H1 (cell line): ENCODE data around the gene MEF2C. TPM values are rescaled to one million over a fixed set of nuclear protein-coding genes. Genes with fewer than 3 reads are reported as not detected.

ENCODE experiments used
- CTCF ChIA-PET: fragments of 300-600 bp; sonication (Branson Sonifier 250); formaldehyde crosslinking; loops from one replicate; lab custom pipeline; 2021; ENCODE audit not compliant: partially characterized antibody; lab: Charles Lee
- POLR2A ChIA-PET: fragments of 300-600 bp; sonication (Branson Sonifier 250); formaldehyde crosslinking; loops from one replicate; lab custom pipeline; 2021; ENCODE audit warnings: inconsistent platforms; ENCODE audit not compliant: partially characterized antibody; lab: Charles Lee
- DNase-seq, 2 experiments: peaks; one replicate each; pipeline versions ENCODE4 v3.0.0 to v3.0.0-alpha.2; 2010 to 2022; ENCODE audit warnings: low spot score in 2 of 2, low read depth in 1 of 2, mixed read lengths in 1 of 2
- FAIRE-seq: peaks from 2 replicates; lab custom pipeline; 2011; peaks lifted over from hg19 to GRCh38; lab: Jason Lieb, UNC
- H2AFZ ChIP-seq: 2 replicates; pipeline ENCODE4 v1.8.1; 2012; ENCODE audit warnings: low read length, inconsistent platforms
- H2AK5ac ChIP-seq: 2 replicates; pipeline ENCODE4 v1.6.1; 2013; ENCODE audit warnings: low read depth, low read length
- H2BK120ac ChIP-seq: replicated peaks from 2 replicates; pipeline ENCODE3; 2013; ENCODE audit warnings: low read depth, low read length, inconsistent platforms
- H2BK12ac ChIP-seq: 2 replicates; pipeline ENCODE4 v1.6.1; 2013; ENCODE audit warnings: low read depth, low read length
- H2BK15ac ChIP-seq: 2 replicates; pipeline ENCODE4 v1.6.1; 2013; ENCODE audit warnings: low read length
- H2BK20ac ChIP-seq: 2 replicates; pipeline ENCODE4 v1.6.1; 2013; ENCODE audit warnings: low read length
- H2BK5ac ChIP-seq: 2 replicates; pipeline ENCODE4 v1.6.1; 2013; ENCODE audit warnings: low read depth, low read length
- H3K14ac ChIP-seq: 2 replicates; pipeline ENCODE4 v1.6.1; 2013; ENCODE audit warnings: inconsistent platforms; ENCODE audit not compliant: insufficient read length
- H3K18ac ChIP-seq: 2 replicates; pipeline ENCODE4 v1.6.1; 2013; ENCODE audit warnings: low read length; ENCODE audit errors: extremely low read depth
- H3K23ac ChIP-seq: 2 replicates; pipeline ENCODE4 v1.6.1; 2013; ENCODE audit warnings: inconsistent platforms; ENCODE audit not compliant: insufficient read length
- H3K23me2 ChIP-seq: 2 replicates; pipeline ENCODE4 v1.6.1; 2013; ENCODE audit warnings: low read depth, low read length
- H3K27ac ChIP-seq: 2 replicates; pipeline ENCODE4 v1.6.1; 2011; ENCODE audit warnings: low read depth, low read length, inconsistent platforms
- H3K27me3 ChIP-seq, 4 experiments: replicated peaks in 1 of 4; 1 replicate in 1 of 4; 2 replicates in 3 of 4; pipeline versions ENCODE4 v1.6.1 to v1.8.1; 2011 to 2013; ENCODE audit warnings: low read length in 3 of 4, mild to moderate bottlenecking in 3 of 4, inconsistent platforms in 2 of 4, mixed read lengths in 2 of 4, moderate library complexity in 1 of 4; ENCODE audit not compliant: control insufficient read depth in 3 of 4, insufficient read depth in 3 of 4; ENCODE audit errors: extremely low read depth in 1 of 4
- H3K36me3 ChIP-seq, 4 experiments: 2 replicates each; pipeline versions ENCODE4 v1.6.1 to v1.8.1; 2011 to 2013; ENCODE audit warnings: mild to moderate bottlenecking in 4 of 4, low read length in 3 of 4, moderate library complexity in 2 of 4, control low read depth in 1 of 4, inconsistent platforms in 1 of 4; ENCODE audit not compliant: insufficient read depth in 4 of 4, control insufficient read depth in 2 of 4
- H3K4ac ChIP-seq: replicated peaks from 2 replicates; pipeline ENCODE3; 2013; ENCODE audit warnings: low read length, low read depth, mixed read lengths, inconsistent platforms; ENCODE audit not compliant: insufficient read length
- H3K4me1 ChIP-seq, 4 experiments: replicated peaks in 1 of 4; 1 replicate in 1 of 4; 2 replicates in 3 of 4; pipeline versions ENCODE4 v1.6.1 to v1.8.1; 2011 to 2013; ENCODE audit warnings: low read length in 3 of 4, inconsistent platforms in 2 of 4, mixed read lengths in 1 of 4; ENCODE audit not compliant: insufficient read depth in 4 of 4, control insufficient read depth in 3 of 4
- H3K4me2 ChIP-seq, 2 experiments: 2 replicates each; pipeline versions ENCODE4 v1.6.1 to v1.8.1; 2011 to 2013; ENCODE audit warnings: low read depth in 2 of 2, low read length in 2 of 2, control low read depth in 1 of 2, inconsistent platforms in 1 of 2, mild to moderate bottlenecking in 1 of 2; ENCODE audit not compliant: insufficient read depth in 1 of 2
- H3K4me3 ChIP-seq, 4 experiments: fragments of 200-600, 300-600 bp in 1 of 4; sonication (generic), shearing (Covaris generic), sonication (Bioruptor Twin) in 1 of 4; 2 replicates each; pipeline versions ENCODE4 v1.5.1 to v1.8.1; 2011 to 2016; ENCODE audit warnings: low read length in 4 of 4, low read depth in 3 of 4, control low read depth in 2 of 4, inconsistent platforms in 2 of 4, mild to moderate bottlenecking in 2 of 4, mixed read lengths in 1 of 4, moderate library complexity in 1 of 4; ENCODE audit not compliant: insufficient read depth in 2 of 4; ENCODE audit errors: extremely low read depth in 1 of 4
- H3K56ac ChIP-seq: replicated peaks from 2 replicates; pipeline ENCODE3; 2013; ENCODE audit warnings: low read depth, mild to moderate bottlenecking, mixed read lengths, low read length, inconsistent platforms; ENCODE audit not compliant: insufficient read length
- H3K79me1 ChIP-seq: 2 replicates; pipeline ENCODE4 v1.6.1; 2013; ENCODE audit warnings: low read depth, low read length, control low read depth
- H3K79me2 ChIP-seq, 2 experiments: 2 replicates each; pipeline versions ENCODE4 v1.6.1 to v1.8.1; 2012 to 2013; ENCODE audit warnings: low read length in 2 of 2, mild to moderate bottlenecking in 2 of 2, inconsistent platforms in 1 of 2; ENCODE audit not compliant: insufficient read depth in 2 of 2, control insufficient read depth in 1 of 2
- H3K9ac ChIP-seq, 4 experiments: replicated peaks in 1 of 4; 1 replicate in 1 of 4; 2 replicates in 3 of 4; pipeline versions ENCODE4 v1.6.1 to v1.8.1; 2011 to 2013; ENCODE audit warnings: low read depth in 3 of 4, low read length in 3 of 4, control low read depth in 2 of 4, mild to moderate bottlenecking in 2 of 4, moderate library complexity in 2 of 4, inconsistent platforms in 1 of 4; ENCODE audit errors: extremely low read depth in 1 of 4
- H3K9me3 ChIP-seq, 2 experiments: 2 replicates each; pipeline versions ENCODE4 v1.6.1 to v1.8.1; 2012 to 2013; ENCODE audit warnings: mild to moderate bottlenecking in 2 of 2, moderate library complexity in 2 of 2, control low read depth in 1 of 2, inconsistent platforms in 1 of 2, low read depth in 1 of 2, low read length in 1 of 2, mixed read lengths in 1 of 2; ENCODE audit not compliant: insufficient read depth in 2 of 2
- H4K20me1 ChIP-seq, 2 experiments: replicated peaks in 1 of 2; 2 replicates each; pipeline versions ENCODE3 to v1.8.1; 2011 to 2013; ENCODE audit warnings: inconsistent platforms in 2 of 2, low read length in 2 of 2, mild to moderate bottlenecking in 1 of 2; ENCODE audit not compliant: insufficient read depth in 2 of 2, control insufficient read depth in 1 of 2
- H4K5ac ChIP-seq: 2 replicates; pipeline ENCODE4 v1.6.1; 2013; ENCODE audit warnings: low read length, low read depth, mixed read lengths, inconsistent platforms; ENCODE audit not compliant: insufficient read length
- H4K8ac ChIP-seq: 2 replicates; pipeline ENCODE4 v1.8.0; 2013; ENCODE audit warnings: mild to moderate bottlenecking, moderate library complexity, low read length, inconsistent platforms; ENCODE audit not compliant: insufficient read depth; ENCODE audit errors: extremely low read depth
- H4K91ac ChIP-seq: replicated peaks from 2 replicates; pipeline ENCODE3; 2013; ENCODE audit warnings: low read length, mixed read lengths, inconsistent platforms; ENCODE audit not compliant: insufficient read length
- BRCA1 ChIP-seq: IDR thresholded peaks from 2 replicates; pipeline ENCODE4 v1.6.1; 2012; ENCODE audit warnings: low read depth, low read length, improper control_type of control experiment
- HDAC2 ChIP-seq, 2 experiments: fragments of 300-600 bp in 1 of 2; sonication (generic) in 1 of 2; IDR thresholded peaks; 2 replicates each; pipeline ENCODE4 v1.6.1; 2011 to 2012; ENCODE audit warnings: low read depth in 2 of 2, low read length in 2 of 2, mild to moderate bottlenecking in 2 of 2, moderate library complexity in 2 of 2, borderline replicate concordance in 1 of 2, inconsistent platforms in 1 of 2
- MAFK ChIP-seq: IDR thresholded peaks from 2 replicates; pipeline ENCODE4 v1.6.1; 2012; ENCODE audit warnings: low read depth, mild to moderate bottlenecking, improper control_type of control experiment, low read length
- SIRT6 ChIP-seq: IDR thresholded peaks from one replicate; pipeline ENCODE4 v1.7.1; 2012; ENCODE audit warnings: low read length, inconsistent platforms
- polyA plus RNA-seq, 7 experiments: library from polyadenylated mRNA; depleted of rRNA in 3 of 7; stranded (reverse) in 5 of 7; unstranded in 2 of 7; fragments of >200 nt in 5 of 7; fragments of 200-250 nt in 2 of 7; gene quantifications; 1 replicate in 5 of 7; 2 replicates in 1 of 7; 4 replicates in 1 of 7; pipeline versions ENCODE4 v1.2.1 to v1.2.3, GENCODE V29; 2011 to 2013; ENCODE audit warnings: missing spikeins in 2 of 7, mixed read lengths in 2 of 7
- total RNA-seq: library from RNA; stranded (reverse); fragmentation: NEBNext Ultra II Directional; extraction: Animal tissue kit (Norgen Biotek cat#: 25700); gene quantifications from 2 replicates; pipeline ENCODE4 v1.2.1, GENCODE V29; 2021

The MEF2C gene
- total and polyA plus RNA-seq, 2 of the 8 experiments (the other 6 are each of a cell fraction or from before 2014, with no cell fraction given), result 0.59 to 0.99 TPM

DNA sequence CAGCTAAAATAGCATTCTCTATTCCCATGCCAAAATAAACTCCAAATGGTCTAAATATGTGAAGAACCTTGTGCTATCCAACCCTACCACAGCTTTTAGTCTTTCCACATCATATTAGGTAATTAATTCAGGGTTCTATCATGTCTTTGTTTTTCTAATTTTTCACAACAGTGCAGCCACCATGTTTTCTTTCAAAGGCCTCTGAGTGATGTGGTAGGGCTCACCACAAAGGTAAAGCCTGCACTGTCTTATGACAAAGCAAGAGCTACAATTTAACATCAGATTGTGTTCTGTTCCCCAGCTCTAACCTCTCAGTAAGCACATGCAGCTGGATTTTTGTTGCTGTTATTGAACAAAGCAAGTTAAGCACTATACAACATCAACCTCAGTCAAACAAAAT, 52.4 kb downstream of the MEF2C start:
- Histone ChIP-seq H3K4me2 (no peak overlapping the region), H2BK120ac (no peak overlapping the region), H3K23me2 (no peaks in the 10 kb centered on the region), H2BK5ac (no peak overlapping the region), H3K4me1 (peaks cover 0 to 5% (median 5%) of the 10 kb centered on the region in 4 experiments; a peak in 5 of 7 replicates), H4K91ac (no peak overlapping the region), H2AFZ (0 out of 2 replicates have a peak overlapping the region, but pooled peaks have one; percentile 31), H3K79me2 (no peaks in the 10 kb centered on the region), H3K23ac (no peak overlapping the region), H3K27ac (no peak overlapping the region), H2AK5ac (no peak overlapping the region), H4K8ac (no peak overlapping the region), H3K9ac (no peak overlapping the region), H4K5ac (no peak overlapping the region), H3K14ac (no peak overlapping the region), H3K36me3 (no peaks in the 10 kb centered on the region), H3K4me3 (no peak overlapping the region), H3K18ac (no peak overlapping the region), H3K4ac (no peak overlapping the region), H2BK12ac (no peak overlapping the region), H2BK20ac (no peak overlapping the region), H4K20me1 (no peaks in the 10 kb centered on the region), H2BK15ac (no peak overlapping the region), H3K27me3 (no peaks in the 10 kb centered on the region), H3K79me1 (no peaks in the 10 kb centered on the region), H3K56ac (no peak overlapping the region), H3K9me3 (no peaks in the 10 kb centered on the region)
- CTCF ChIA-PET, result interaction anchor here (1.1 to 3.2 kb wide), 3 partner anchors 11 to 103 kb away, joined by 3 to 38 read pairs (median 4); no protein-coding TSS in a partner anchor
- POLR2A ChIA-PET, result no interaction called here
- FAIRE-seq (no peak), DNase-seq (no peak)
- TF ChIP-seq MAFK, result no peak
- no peak for TF ChIP-seq BRCA1
- TF ChIP-seq HDAC2 (IDR thresholded peaks at IDR 0.05; ENCODE audit: borderline replicate concordance in 1 of 2, low read depth in 2 of 2, low read length in 2 of 2), result no peak
- TF ChIP-seq SIRT6, result no peak
